Amniotic stem cell (primary cell): ENCODE data around the gene BACH2.
"Not testable (repeated sequence)": the region's sequence is repeated elsewhere in the genome, so short reads cannot be mapped to it uniquely, and the experiment has no call there.

ENCODE experiments used
- DNase-seq: peaks from one replicate; lab custom pipeline; 2025; lab: John Stamatoyannopoulos, UW

The BACH2 gene

GRCh38 chr6:90154755-90155470 is 141.7 kb downstream of the BACH2 start:
- DNase-seq: no peak

- no peak for DNase-seq
Observed at GRCh38 chr6:90151576-90152422, 144.8 kb downstream of the BACH2 start.

GRCh38 chr6:90149280-90149679 is 147.4 kb downstream of the BACH2 start:
- no peak for DNase-seq

- DNase-seq: no peak
Observed at GRCh38 chr6:90148867-90149266, 147.8 kb downstream of the BACH2 start.

- DNase-seq: no peak
Observed at GRCh38 chr6:90146921-90147649, 149.6 kb downstream of the BACH2 start.

- DNase-seq: no peak
Observed at GRCh38 chr6:90146024-90146423, 150.6 kb downstream of the BACH2 start.

- DNase-seq: no peak
Observed at GRCh38 chr6:90144928-90145555, 151.6 kb downstream of the BACH2 start.

GRCh38 chr6:90144396-90144795 is 152.2 kb downstream of the BACH2 start:
- DNase-seq: no peak

- no peak for DNase-seq
Observed at GRCh38 chr6:90140683-90141082, 156.0 kb downstream of the BACH2 start.

GRCh38 chr6:90139272-90139817 is 157.3 kb downstream of the BACH2 start:
- DNase-seq: no peak

GRCh38 chr6:90136837-90137568 is 159.6 kb downstream of the BACH2 start:
- DNase-seq: no peak

GRCh38 chr6:90136176-90136575 is 160.5 kb downstream of the BACH2 start:
- DNase-seq: no peak

- DNase-seq: no peak
Observed at GRCh38 chr6:90135667-90136066, 161.0 kb downstream of the BACH2 start.

- not testable (repeated sequence) for DNase-seq
Observed at GRCh38 chr6:90133664-90134063, 163.0 kb downstream of the BACH2 start.

- no peak for DNase-seq
Observed at GRCh38 chr6:90131614-90132423, 164.8 kb downstream of the BACH2 start.

- DNase-seq: no peak
Observed at GRCh38 chr6:90131125-90131524, 165.5 kb downstream of the BACH2 start.

GRCh38 chr6:90128687-90129086 is 168.0 kb downstream of the BACH2 start:
- not testable (repeated sequence) for DNase-seq

GRCh38 chr6:90127595-90127994 is 169.0 kb downstream of the BACH2 start:
- DNase-seq: no peak

- DNase-seq: no peak
Observed at GRCh38 chr6:90126839-90127238, 169.8 kb downstream of the BACH2 start.

GRCh38 chr6:90126181-90126580 is 170.5 kb downstream of the BACH2 start:
- DNase-seq: no peak
